ENCODE results near the gene SNX7. TPM values are rescaled to one million over a fixed set of nuclear protein-coding genes. Genes with fewer than 3 reads are reported as not detected.
A peak's percentile ranks its signal among the peaks of the same experiment; 100 is the strongest.

The SNX7 gene
- total and polyA plus RNA-seq, 2 donors from 2014 or later: 28.4 to 34.6 TPM

- FAIRE-seq (peak; percentile 49), DNase-seq (peak in 3 of 5 donors; percentile 19 to 80 (median 72))
- Histone ChIP-seq H3K36me3 (ENCODE audit: control insufficient read depth in 2 of 3, insufficient read depth in 3 of 3, low read length in 3 of 3) (no peaks in the 10 kb centered on the region), H3K27me3 (ENCODE audit: control insufficient read depth, insufficient read depth, low read length) (no peaks in the 10 kb centered on the region), H3K4me3 (ENCODE audit: low read length in 3 of 3) (peak overlapping the region in 2 of 3 donors; percentile 49 to 50), H3K27ac (ENCODE audit: low read depth in 2 of 2, low read length in 2 of 2) (peak overlapping the region; percentile 49 to 58), H3K9ac (ENCODE audit: low read length in 3 of 3) (peak overlapping the region in 1 of 3 donors; percentile 43), H3K4me1 (ENCODE audit: control insufficient read depth in 2 of 3, insufficient read depth in 2 of 3, low read depth in 1 of 3, low read length in 3 of 3) (peaks cover 0 to 5% (median 3%) of the 10 kb centered on the region in 3 donors), H3K9me3 (ENCODE audit: control insufficient read depth in 2 of 3, insufficient read depth in 1 of 3, low read length in 3 of 3) (no peaks in the 10 kb centered on the region)
- TF ChIP-seq CTCF (IDR thresholded peaks at IDR 0.05; ENCODE audit: borderline replicate concordance, extremely low read depth, insufficient read depth): no peak
- intact Hi-C loops (cut with DNase I): no loop called here
Observed at GRCh38 chr1:98732985-98733781, 71.7 kb downstream of the SNX7 start.

- intact Hi-C loops (cut with DNase I): no loop called here
- Histone ChIP-seq H3K27ac (ENCODE audit: low read depth in 2 of 2, low read length in 2 of 2) (peak overlapping the region; percentile 34 to 58), H3K4me1 (ENCODE audit: control insufficient read depth in 2 of 3, insufficient read depth in 2 of 3, low read depth in 1 of 3, low read length in 3 of 3) (peaks cover 0 to 5% (median 3%) of the 10 kb centered on the region in 3 donors), H3K4me3 (ENCODE audit: low read length in 3 of 3) (peak overlapping the region in 2 of 3 donors; percentile 49 to 50), H3K36me3 (ENCODE audit: control insufficient read depth in 2 of 3, insufficient read depth in 3 of 3, low read length in 3 of 3) (no peaks in the 10 kb centered on the region), H3K9me3 (ENCODE audit: control insufficient read depth in 2 of 3, insufficient read depth in 1 of 3, low read length in 3 of 3) (no peaks in the 10 kb centered on the region), H3K27me3 (ENCODE audit: control insufficient read depth, insufficient read depth, low read length) (no peaks in the 10 kb centered on the region), H3K9ac (ENCODE audit: low read length in 3 of 3) (peak overlapping the region in 1 of 3 donors; percentile 13)
- no peak for TF ChIP-seq CTCF (IDR thresholded peaks at IDR 0.05; ENCODE audit: borderline replicate concordance, extremely low read depth, insufficient read depth)
- FAIRE-seq (no peak), DNase-seq (no peak)
Observed at GRCh38 chr1:98733782-98734112, 72.2 kb downstream of the SNX7 start.

GRCh38 chr1:98735756-98736155 lies 74.2 kb downstream of the SNX7 start:
- intact Hi-C loops (cut with DNase I): no loop called here
- no peak for FAIRE-seq
- Histone ChIP-seq H3K9ac (ENCODE audit: low read length in 3 of 3) (no peak overlapping the region), H3K9me3 (ENCODE audit: control insufficient read depth in 2 of 3, insufficient read depth in 1 of 3, low read length in 3 of 3) (no peaks in the 10 kb centered on the region), H3K4me1 (ENCODE audit: control insufficient read depth in 2 of 3, insufficient read depth in 2 of 3, low read depth in 1 of 3, low read length in 3 of 3) (peaks cover 0 to 5% (median 3%) of the 10 kb centered on the region in 3 donors), H3K27me3 (ENCODE audit: control insufficient read depth, insufficient read depth, low read length) (no peaks in the 10 kb centered on the region), H3K27ac (ENCODE audit: low read depth in 2 of 2, low read length in 2 of 2) (no peak overlapping the region), H3K4me3 (ENCODE audit: low read length in 3 of 3) (peak overlapping the region in 1 of 3 donors; percentile 5), H3K36me3 (ENCODE audit: control insufficient read depth in 2 of 3, insufficient read depth in 3 of 3, low read length in 3 of 3) (no peaks in the 10 kb centered on the region)
- no peak for TF ChIP-seq CTCF (IDR thresholded peaks at IDR 0.05; ENCODE audit: borderline replicate concordance, extremely low read depth, insufficient read depth)
- DNase-seq: peak in 2 of 5 donors; percentile 38 to 40
